Tracheal epithelial cell (primary cell): Measurements from ENCODE around the gene PRPS1L1. TPM values are rescaled to one million over a fixed set of nuclear protein-coding genes. Genes with fewer than 3 reads are reported as not detected.

Experiments used
- total RNA-seq: library from RNA; depleted of rRNA; stranded (reverse); fragments of >200 nt; gene quantifications from 2 replicates; pipeline ENCODE4 v1.2.1, GENCODE V29; 2014

The PRPS1L1 gene
- not detected in 2 replicates for total RNA-seq

GRCh38 chr7:18027628-18028027 is at the start of gene PRPS1L1:
PRPS1L1 (minus strand) TSS chr7:18027846.

Other genes with a start within 250 kb of the PRPS1L1 start
- gene SNX13, start 87.4 kb downstream of the PRPS1L1 start, total RNA-seq, result 36.9 and 42.6 TPM in 2 replicates